HG02943 (cell line): ENCODE data around the gene VRTN.
"Not testable (repeated sequence)": the region's sequence is repeated elsewhere in the genome, so short reads cannot be mapped to it uniquely, and the experiment has no call there.

Experiments
- ATAC-seq: cut with Tn5 transposase; IDR thresholded peaks from one replicate; pipeline ENCODE4 v1.9.1; 2021; ENCODE audit warnings: mild to moderate bottlenecking, low read depth, moderate library complexity; ENCODE audit not compliant: unreplicated experiment

The VRTN gene

DNA sequence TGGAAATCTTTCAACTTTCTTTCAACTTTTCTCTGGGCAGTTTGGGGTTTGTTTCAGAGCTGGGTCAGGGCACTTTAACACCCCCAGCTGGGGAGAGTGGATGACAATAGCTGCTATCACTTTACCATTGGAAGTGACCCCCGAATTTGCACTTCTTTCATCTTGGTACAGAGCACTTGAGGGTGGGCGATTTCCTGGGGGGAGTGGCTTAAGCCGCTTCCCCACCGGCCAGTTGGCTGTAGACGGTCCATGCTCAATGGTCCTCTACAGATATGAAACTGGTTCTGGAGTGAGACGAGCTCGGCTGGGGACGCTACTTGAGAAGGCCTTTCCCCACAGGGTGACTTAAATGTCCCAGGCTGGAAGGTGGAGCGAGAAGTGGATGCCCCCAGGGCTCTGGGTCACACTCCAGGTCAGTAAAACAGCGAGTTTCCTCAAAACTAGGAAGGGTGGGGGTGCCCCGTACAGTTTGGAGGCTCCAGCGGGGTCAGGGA is at the start of gene VRTN:
Gene VRTN, plus strand, starts transcription at position 231 of the 494 bp plus-strand sequence. CDS start 8,313 bp downstream, outside the sequence.
- no peak for ATAC-seq

DNA sequence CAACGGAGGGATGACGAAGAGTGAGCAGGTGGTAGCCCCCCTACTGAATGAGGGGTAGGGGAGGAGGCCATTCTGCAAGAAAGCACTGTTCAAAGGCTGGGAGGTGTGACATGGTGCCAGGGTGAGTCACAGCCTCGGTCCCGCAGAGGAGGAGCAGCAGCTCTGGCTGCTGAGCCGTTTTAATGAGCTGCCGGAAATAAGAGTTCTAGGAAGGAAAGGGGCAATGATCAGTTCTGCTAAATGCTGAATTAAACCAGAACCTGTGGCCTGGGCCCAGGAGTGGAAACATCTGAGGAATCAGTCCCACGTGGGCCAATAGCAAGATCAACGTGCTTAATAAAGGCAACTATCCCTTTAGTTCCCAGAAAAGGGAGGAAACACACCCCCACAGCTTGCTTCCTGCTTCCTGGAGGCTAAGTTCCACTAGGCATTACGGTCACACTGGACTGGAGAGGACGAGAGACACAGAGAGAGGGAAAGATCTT is 49.2 kb upstream of the VRTN start:
- ATAC-seq = no peak

DNA sequence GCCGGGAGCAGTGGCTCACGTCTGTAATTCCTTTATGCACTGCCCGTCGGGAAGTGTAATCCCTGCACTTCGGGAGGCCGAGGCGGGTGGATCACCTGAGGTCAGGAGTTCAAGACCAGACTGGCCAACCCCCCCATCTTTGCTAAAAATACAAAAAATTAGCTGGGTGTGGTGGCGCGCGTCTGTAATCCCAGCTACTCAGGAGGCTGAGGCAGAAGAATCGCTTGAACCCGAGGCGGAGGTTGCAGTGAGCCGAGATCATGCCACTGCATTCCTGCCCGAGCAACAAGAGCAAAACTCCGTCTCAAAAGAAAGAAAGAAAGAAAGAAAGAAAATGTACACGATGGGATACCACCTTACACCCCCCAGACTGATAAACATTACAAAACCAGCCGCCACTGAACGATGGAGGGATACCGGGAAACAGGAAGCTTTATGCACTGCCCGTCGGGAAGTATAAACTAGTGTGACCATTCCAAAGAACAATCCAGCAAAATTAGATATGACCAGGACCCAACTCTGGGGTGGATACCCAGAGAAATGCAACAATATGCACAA is 46.6 kb upstream of the VRTN start:
- ATAC-seq = no peak

DNA sequence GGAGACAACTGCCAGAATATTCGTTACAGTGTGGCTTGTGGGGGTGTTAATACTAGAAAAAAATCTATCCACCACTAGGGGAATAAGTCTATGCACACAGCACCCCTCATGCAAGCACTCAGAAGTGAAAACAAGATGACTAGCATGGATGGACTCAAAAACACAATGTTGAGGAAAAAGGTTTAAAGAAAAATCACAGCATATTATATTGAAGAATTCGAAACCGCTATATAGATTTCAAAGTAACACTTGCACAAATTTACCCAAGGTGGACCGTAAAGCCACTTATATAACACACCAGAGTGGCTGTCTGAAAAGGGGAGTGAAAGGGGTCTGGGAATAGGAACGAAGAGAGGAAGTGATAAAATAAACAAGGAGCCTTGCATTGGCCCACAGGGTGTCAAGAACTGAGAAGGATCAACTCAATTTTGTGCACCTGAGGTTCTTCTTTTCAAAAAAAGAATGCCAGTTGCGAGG is 46.1 kb upstream of the VRTN start:
- peak; percentile 42 for ATAC-seq

DNA sequence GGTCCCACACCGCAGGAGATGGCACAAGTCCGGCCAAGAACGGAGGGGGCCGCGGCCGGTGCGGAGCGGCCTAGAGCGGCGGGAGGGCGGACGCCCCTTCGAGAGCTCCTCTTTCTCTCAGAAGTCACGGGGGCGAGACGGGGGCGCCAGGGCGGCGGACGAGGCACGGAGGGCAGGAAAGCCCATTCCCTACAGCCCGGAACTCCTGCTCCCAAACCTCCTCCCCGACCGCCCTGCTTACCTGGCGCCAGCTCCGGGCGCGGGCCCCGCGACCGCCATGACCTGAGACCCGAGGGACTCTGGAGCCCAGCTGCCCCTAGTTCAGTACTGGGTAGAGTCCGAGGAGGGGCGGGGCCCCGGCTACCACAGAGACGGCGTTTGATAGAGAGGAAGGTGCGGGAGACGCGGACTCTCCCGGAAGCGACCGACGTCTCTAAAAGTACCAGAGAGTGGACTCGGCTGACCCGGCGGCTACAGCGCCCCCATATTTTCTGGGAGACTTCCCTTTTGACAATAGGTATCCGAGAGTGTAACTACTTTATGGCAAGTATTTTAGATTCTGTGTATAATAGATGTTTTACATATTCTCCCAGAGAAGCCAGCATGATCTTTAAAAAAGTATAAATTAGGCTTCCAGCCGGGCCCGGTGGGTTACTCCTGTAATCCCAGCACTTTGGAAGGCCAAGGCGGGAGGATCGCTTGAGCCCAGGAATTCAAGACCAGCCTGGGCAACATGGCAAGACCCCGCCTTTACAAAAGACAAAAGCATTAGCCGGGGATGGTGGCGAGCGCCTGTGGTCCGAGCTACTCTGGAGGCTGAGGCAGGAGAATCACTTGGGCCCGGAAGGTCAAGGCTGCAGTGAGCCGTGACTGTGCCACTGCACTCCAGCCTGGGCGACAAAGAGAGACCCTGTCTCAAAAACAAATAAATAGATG is 45.4 kb upstream of the VRTN start, which contains the start of gene ABCD4:
Gene ABCD4, minus strand, starts transcription at position 301 of the 936 bp plus-strand sequence. Its CDS starts 22 bp downstream, at position 279.
- peak; percentile 95 for ATAC-seq

DNA sequence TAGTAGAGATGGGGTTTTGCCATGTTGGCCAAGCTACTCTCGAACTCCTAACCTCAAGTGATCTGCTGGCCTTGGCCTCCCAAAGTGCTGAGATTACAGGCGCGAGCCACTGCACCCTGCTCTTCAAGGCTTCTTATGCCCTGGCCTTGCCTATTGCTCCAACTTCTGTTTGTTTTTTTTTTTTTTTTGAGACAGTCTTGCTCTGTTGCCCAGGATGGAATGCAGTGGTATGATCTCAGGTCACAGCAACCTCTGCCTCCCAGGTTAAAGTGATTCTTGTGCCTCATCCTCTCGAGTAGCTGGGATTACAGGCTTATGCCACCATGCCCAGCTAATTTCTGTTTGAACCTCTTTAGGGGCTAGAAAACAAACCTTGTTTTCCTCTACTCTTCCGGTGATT is 39.6 kb upstream of the VRTN start:
- no peak for ATAC-seq

GRCh38 chr14:74309125-74310022 is 38.9 kb upstream of the VRTN start:
- no peak for ATAC-seq

DNA sequence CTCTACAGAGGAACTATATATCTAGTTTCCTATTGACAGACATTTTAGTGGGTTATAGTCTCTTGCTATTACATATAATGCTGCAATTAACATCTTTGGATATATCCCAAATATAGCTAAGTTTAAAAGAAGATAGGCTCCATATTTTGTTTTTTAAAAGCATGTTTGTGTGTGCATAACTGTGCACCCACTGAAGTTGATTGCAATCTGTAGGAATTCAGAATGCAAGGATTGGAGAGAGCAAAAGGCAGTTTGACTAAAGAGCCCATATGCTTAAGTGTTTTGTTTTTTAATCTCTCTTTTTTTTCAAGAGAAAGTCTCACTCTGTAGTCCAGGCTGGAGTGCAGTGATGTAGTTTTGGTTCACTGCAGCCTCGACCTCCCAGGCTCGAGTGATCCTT is 36.1 kb upstream of the VRTN start:
- no peak for ATAC-seq

GRCh38 chr14:74313601-74314000 is 34.7 kb upstream of the VRTN start:
- no peak for ATAC-seq

- no peak for ATAC-seq
Measured at GRCh38 chr14:74314576-74314975, 33.7 kb upstream of the VRTN start.

GRCh38 chr14:74324931-74325361 is 23.3 kb upstream of the VRTN start:
- no peak for ATAC-seq

DNA sequence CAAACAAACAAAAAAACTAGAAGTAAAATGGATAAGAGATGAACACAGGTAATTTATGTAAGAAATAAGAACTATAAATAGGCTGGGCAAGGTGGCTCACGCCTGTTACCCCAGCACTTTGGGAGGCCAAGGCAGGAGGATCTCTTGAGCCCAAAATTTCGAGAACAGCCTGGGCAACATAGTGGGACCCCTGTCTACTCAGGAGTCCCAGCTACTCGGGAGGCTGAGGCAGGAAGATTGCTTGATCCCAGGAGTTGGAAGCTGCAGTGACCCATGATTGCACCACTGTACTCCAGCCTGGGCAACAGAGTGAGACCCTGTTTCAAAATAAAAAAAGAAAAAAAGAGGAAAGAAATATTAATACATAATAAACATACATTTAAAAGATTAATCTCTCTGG is 22.8 kb upstream of the VRTN start:
- no peak for ATAC-seq

DNA sequence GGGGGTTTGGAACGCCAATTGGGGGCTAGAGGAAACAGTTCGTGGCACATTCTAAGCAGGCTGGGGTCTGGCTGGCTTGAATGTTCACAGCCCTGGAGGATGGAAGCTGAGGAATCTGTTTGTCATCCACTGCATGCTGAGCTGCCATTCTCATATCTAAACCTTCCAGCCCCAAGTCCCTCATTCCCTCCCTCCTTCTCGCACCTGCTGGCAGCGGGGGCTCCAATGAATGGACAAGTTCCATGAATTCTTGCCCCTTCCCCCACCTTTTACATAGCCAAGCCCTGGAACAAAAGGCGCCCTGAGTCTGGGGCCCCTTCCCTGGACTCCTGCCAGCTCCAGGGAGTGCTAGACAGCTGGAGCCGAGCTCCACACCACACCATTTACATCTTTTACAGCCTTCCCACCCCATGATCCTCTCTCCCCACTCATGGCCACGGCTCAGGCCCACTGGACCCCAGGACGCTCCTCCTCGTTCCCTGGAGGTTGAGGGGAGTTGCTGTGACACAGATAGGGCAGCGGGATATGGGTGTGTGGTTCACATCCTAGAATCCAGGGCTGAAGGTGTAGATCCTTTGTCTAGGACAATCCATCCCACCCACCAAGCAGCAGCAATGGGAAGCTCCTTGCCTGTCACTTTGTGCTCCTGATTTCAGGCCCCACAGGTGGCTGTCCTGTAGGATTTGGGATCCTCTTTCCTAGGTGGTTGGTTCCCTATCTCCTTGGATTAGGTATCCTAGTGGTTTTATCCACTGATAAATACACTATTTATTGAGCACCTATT is 21.7 kb upstream of the VRTN start:
- ATAC-seq = no peak

DNA sequence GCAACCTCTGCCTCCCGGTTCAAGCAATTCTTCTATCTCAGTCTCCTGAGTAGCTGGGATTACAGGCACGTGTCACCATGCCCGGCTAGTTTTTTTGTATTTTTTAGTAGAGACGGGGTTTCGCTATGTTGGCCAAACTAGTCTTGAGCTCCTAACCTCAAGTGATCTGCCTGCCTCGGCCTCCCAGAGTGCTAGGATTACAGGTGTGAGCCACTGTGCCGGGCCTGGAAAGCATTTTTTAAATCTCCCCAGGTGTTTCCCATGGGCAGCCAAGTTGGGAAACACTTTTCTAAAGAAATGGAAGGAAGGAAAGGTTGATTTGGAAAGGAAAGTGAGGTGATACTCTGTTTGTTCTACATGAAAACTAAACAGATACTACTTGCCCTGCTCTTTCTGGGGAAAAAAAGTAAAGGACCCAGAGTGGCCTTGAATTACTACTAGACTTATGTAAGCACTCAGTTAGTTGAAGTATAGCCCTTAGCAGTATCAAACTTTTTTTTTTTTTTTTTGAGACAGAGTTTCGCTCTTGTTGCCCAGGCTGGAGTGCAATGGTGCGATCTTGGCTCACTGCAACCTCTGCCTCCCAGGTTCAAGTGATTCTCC is 18.2 kb upstream of the VRTN start:
- not testable (repeated sequence) for ATAC-seq

- no peak for ATAC-seq
Measured at GRCh38 chr14:74333909-74334308, 14.4 kb upstream of the VRTN start.

GRCh38 chr14:74346341-74346740 is 1.9 kb upstream of the VRTN start:
- ATAC-seq = no peak

DNA sequence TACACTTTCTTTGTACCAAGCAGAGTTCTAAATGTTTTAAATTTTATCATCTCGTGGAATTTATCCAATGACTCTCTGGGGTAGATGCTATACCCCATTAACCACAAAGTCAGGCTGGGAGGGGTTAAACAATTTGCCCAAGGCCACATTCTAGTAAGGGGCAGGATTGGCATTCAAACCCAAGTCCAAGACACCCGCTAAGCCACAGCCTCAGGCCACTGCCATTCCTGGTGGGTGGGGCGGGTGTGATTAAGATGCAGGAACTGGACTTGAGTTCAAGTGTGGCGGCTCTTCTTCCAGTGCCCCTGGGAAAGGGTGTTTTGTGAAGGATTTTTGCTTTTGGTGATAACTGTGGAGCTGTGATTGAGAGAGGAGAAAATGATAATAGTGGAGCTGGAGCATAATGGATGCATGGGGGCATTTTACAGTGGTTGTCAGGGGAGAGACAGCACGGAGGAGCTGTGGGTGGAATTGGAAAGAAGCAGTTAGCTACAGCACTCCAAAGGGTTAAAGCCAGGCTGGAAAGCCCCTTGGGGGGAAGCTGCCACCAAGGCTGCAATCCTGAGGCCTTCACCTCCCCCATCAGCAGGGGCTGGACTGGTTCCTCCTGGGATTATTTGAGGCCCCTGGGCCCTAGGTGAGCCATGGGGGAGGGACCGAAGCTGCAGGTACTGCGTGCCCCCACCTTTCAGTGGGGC is 1.0 kb upstream of the VRTN start:
- ATAC-seq = no peak

DNA sequence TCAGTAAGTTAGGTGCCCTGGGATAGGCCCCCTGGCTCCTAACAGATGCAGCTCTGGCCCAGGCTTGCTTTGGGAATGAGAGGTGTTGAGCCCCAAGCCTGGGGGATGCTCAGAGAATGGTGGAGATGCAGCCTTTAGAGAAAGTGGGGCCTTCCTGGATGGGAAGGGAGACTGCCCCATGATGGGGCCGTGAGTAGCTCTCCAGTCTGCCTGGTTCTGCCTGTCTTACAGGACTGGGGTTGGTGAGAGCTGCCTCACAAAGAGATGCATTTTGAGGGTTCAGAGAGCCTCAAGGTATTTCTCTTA is 523 bp upstream of the VRTN start:
- no peak for ATAC-seq
